ENCODE data around the gene REEP1.
"Not testable (repeated sequence)": the region's sequence is repeated elsewhere in the genome, so short reads cannot be mapped to it uniquely, and the experiment has no call there.

The REEP1 gene

DNA sequence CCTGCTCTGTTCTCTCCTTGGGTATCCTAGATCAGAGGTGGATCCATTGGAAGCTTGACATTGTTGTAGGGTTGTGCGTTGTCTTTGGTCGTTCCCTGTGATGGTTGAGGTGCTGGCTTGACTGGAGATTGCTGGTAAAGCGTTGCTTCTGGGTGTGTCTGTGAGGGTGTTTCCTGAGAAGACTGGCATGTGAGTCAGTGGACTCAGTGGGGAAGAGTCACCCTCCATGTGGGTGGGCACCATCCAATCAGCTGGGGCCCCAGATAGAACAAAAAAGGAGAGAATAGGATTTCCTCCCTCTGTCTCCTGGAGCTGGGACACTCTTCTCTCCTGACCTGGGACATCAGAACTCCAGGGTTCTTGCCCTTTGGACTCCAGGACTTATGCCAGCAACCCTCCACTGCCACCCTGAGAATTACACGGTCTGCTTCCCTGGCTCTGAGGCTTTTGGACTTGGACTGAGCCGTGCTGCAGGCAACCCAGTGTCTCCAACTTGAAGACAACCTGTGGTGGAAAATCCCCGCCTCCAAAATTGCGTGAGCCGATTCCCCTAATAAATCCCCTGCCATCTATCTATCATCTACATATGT is 14.8 kb upstream of the REEP1 start:
- TF ChIP-seq EZH2phosphoT487 (conservative IDR thresholded peaks at IDR 0.05; ENCODE audit: low read length) (no peak), CTCF (IDR thresholded peaks at IDR 0.05; ENCODE audit: insufficient read depth, low read length, poor library complexity, severe bottlenecking) (no peak)
- Histone ChIP-seq H3K9me3 (ENCODE audit: insufficient read depth, low read length) (no peaks in the 10 kb centered on the region), H3K9me2 (replicated peaks; ENCODE audit: insufficient read depth, low read length) (no peaks in the 10 kb centered on the region), H3K4me2 (ENCODE audit: low read depth, low read length, poor library complexity, severe bottlenecking) (no peak overlapping the region), H3K9ac (ENCODE audit: low read length) (no peak overlapping the region), H4K20me1 (ENCODE audit: low read depth, low read length) (no peaks in the 10 kb centered on the region), H3K4me3 (ENCODE audit: insufficient read depth, low read length, poor library complexity, severe bottlenecking) (no peak overlapping the region), H3K79me2 (ENCODE audit: insufficient read depth, low read length) (no peaks in the 10 kb centered on the region), H3F3A (ENCODE audit: insufficient read depth) (no peaks in the 10 kb centered on the region), H3K27ac (ENCODE audit: low read depth, low read length) (no peak overlapping the region), H2AFZ (ENCODE audit: low read depth, low read length, severe bottlenecking) (no peak overlapping the region), H3K27me3 (ENCODE audit: low read length) (no peaks in the 10 kb centered on the region; the same call in 1 of the 2 replicates), H3K36me3 (ENCODE audit: low read length) (no peaks in the 10 kb centered on the region)

- no peaks in the 10 kb centered on the region; the same call in 1 of the 2 replicates for H3K27me3 ChIP-seq (ENCODE audit: low read length)
- TF ChIP-seq EZH2phosphoT487 (conservative IDR thresholded peaks at IDR 0.05; ENCODE audit: low read length) (no peak), CTCF (IDR thresholded peaks at IDR 0.05; ENCODE audit: insufficient read depth, low read length, poor library complexity, severe bottlenecking) (no peak)
- H2AFZ ChIP-seq (ENCODE audit: low read depth, low read length, severe bottlenecking): no peak overlapping the region
- no peaks in the 10 kb centered on the region for H3K9me2 ChIP-seq (replicated peaks; ENCODE audit: insufficient read depth, low read length)
- H3K4me2 ChIP-seq (ENCODE audit: low read depth, low read length, poor library complexity, severe bottlenecking): no peak overlapping the region
- H3F3A ChIP-seq (ENCODE audit: insufficient read depth): no peaks in the 10 kb centered on the region
- no peak overlapping the region for H3K4me3 ChIP-seq (ENCODE audit: insufficient read depth, low read length, poor library complexity, severe bottlenecking)
- H3K27ac ChIP-seq (ENCODE audit: low read depth, low read length): no peak overlapping the region
- no peaks in the 10 kb centered on the region for H3K9me3 ChIP-seq (ENCODE audit: insufficient read depth, low read length)
- H4K20me1 ChIP-seq (ENCODE audit: low read depth, low read length): no peaks in the 10 kb centered on the region
- H3K79me2 ChIP-seq (ENCODE audit: insufficient read depth, low read length): no peaks in the 10 kb centered on the region
- no peaks in the 10 kb centered on the region for H3K36me3 ChIP-seq (ENCODE audit: low read length)
- H3K9ac ChIP-seq (ENCODE audit: low read length): no peak overlapping the region
These were observed 13.3 kb upstream of the REEP1 start for GRCh38 chr2:86350751-86351150.

DNA sequence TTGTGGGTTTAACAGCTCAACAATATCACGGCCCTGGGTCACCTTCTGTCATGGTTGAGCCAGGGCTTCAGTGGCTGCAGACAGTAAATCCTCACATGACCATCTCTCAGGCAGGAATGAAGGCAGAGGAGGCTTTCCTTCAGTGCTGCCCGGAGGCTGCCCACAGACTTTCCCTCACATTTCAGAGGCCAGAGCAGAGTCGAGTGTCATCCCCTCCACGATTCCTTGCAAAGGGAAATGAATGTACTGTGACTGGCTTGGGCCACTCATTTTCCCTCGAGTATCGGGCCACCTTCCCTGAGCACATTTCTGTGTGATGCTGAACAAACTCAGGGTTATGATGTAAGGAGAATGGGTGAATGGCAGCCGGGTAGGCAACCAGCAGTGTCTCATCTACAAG is 10.0 kb upstream of the REEP1 start:
- no peak overlapping the region for H3K27ac ChIP-seq (ENCODE audit: low read depth, low read length)
- no peaks in the 10 kb centered on the region for H3K36me3 ChIP-seq (ENCODE audit: low read length)
- H3K9me2 ChIP-seq (replicated peaks; ENCODE audit: insufficient read depth, low read length): no peaks in the 10 kb centered on the region
- no peaks in the 10 kb centered on the region for H3K9me3 ChIP-seq (ENCODE audit: insufficient read depth, low read length)
- H3K4me2 ChIP-seq (ENCODE audit: low read depth, low read length, poor library complexity, severe bottlenecking): no peak overlapping the region
- H3K4me3 ChIP-seq (ENCODE audit: insufficient read depth, low read length, poor library complexity, severe bottlenecking): no peak overlapping the region
- no peaks in the 10 kb centered on the region for H3K27me3 ChIP-seq (ENCODE audit: low read length)
- H3F3A ChIP-seq (ENCODE audit: insufficient read depth): no peaks in the 10 kb centered on the region
- no peak for TF ChIP-seq CTCF (IDR thresholded peaks at IDR 0.05; ENCODE audit: insufficient read depth, low read length, poor library complexity, severe bottlenecking)
- no peak for TF ChIP-seq EZH2phosphoT487 (conservative IDR thresholded peaks at IDR 0.05; ENCODE audit: low read length)
- H3K9ac ChIP-seq (ENCODE audit: low read length): no peak overlapping the region
- H4K20me1 ChIP-seq (ENCODE audit: low read depth, low read length): no peaks in the 10 kb centered on the region
- no peaks in the 10 kb centered on the region for H3K79me2 ChIP-seq (ENCODE audit: insufficient read depth, low read length)
- no peak overlapping the region for H2AFZ ChIP-seq (ENCODE audit: low read depth, low read length, severe bottlenecking)

GRCh38 chr2:86345783-86346370 is 8.5 kb upstream of the REEP1 start:
- not testable (repeated sequence) for H2AFZ ChIP-seq (ENCODE audit: low read depth, low read length, severe bottlenecking); H3K27me3 ChIP-seq (ENCODE audit: low read length); H3F3A ChIP-seq (ENCODE audit: insufficient read depth); H3K36me3 ChIP-seq (ENCODE audit: low read length); H3K4me2 ChIP-seq (ENCODE audit: low read depth, low read length, poor library complexity, severe bottlenecking); H3K27ac ChIP-seq (ENCODE audit: low read depth, low read length); H3K9ac ChIP-seq (ENCODE audit: low read length); H4K20me1 ChIP-seq (ENCODE audit: low read depth, low read length); H3K4me3 ChIP-seq (ENCODE audit: insufficient read depth, low read length, poor library complexity, severe bottlenecking); H3K9me2 ChIP-seq (replicated peaks; ENCODE audit: insufficient read depth, low read length); H3K79me2 ChIP-seq (ENCODE audit: insufficient read depth, low read length); H3K9me3 ChIP-seq (ENCODE audit: insufficient read depth, low read length)
